ENCODE measurements around the gene COL12A1. TPM values are rescaled to one million over a fixed set of nuclear protein-coding genes. Genes with fewer than 3 reads are reported as not detected.

The COL12A1 gene
- total and polyA plus RNA-seq, 2 experiments from 2014 or later, result 0.39 to 6.3 TPM

GRCh38 chr6:75224303-75224926 is 18.6 kb upstream of the COL12A1 start:
- Histone ChIP-seq H3K4me1 (ENCODE audit: insufficient read depth) (peaks cover 15% of the 10 kb centered on the region; the same call in 1 of the 2 replicates), H3F3A (replicated peaks; ENCODE audit: low read depth) (no peaks in the 10 kb centered on the region), H3K79me2 (replicated peaks; ENCODE audit: insufficient read depth) (no peaks in the 10 kb centered on the region), H3K36me3 (ENCODE audit: insufficient read depth) (no peaks in the 10 kb centered on the region), H3K27me3 (ENCODE audit: insufficient read depth) (no peaks in the 10 kb centered on the region), H4K20me1 (replicated peaks; ENCODE audit: insufficient read depth) (no peaks in the 10 kb centered on the region), H3K9me2 (ENCODE audit: insufficient read depth) (no peaks in the 10 kb centered on the region), H3K4me3 (no peak overlapping the region), H3K27ac (ENCODE audit: low read depth) (no peak overlapping the region), H3K4me2 (no peak overlapping the region), H2AFZ (peak overlapping the region; percentile 18; the same call in 1 of the 2 replicates)
- DNase-seq (ENCODE audit: low spot score) (no peak), ATAC-seq (no peak)
- Mint-ChIP-seq H3K27me3 (ENCODE audit: insufficient read depth, low read depth, poor library complexity) (no peaks in the 10 kb centered on the region), H3K4me1 (peaks cover 18% of the 10 kb centered on the region; the same call in 2 of the 3 replicates), H3K4me3 (no peak overlapping the region), H3K9me3 (no peaks in the 10 kb centered on the region), H3K27ac (no peak overlapping the region), H3K36me3 (ENCODE audit: low read depth) (no peaks in the 10 kb centered on the region)
- TF ChIP-seq EZH2phosphoT487 (IDR thresholded peaks at IDR 0.05; ENCODE audit: unreplicated experiment) (no peak), CREB1 (CRISPR knock-in tag; IDR thresholded peaks at IDR 0.05; ENCODE audit: low read depth) (no peak), EZH2 (IDR thresholded peaks at IDR 0.05; ENCODE audit: low read depth, unreplicated experiment) (no peak), NANOG (IDR thresholded peaks at IDR 0.05; ENCODE audit: borderline replicate concordance) (no peak), CTCF (conservative IDR thresholded peaks at IDR 0.05; ENCODE audit: low read depth in 2 of 2) (no peak), POLR2AphosphoS5 (IDR thresholded peaks at IDR 0.05; ENCODE audit: low read depth) (no peak), ETS1 (IDR thresholded peaks at IDR 0.05) (no peak), ZNF331 (CRISPR knock-in tag; IDR thresholded peaks at IDR 0.05; ENCODE audit: low read depth) (no peak), REST (IDR thresholded peaks at IDR 0.05; ENCODE audit: unreplicated experiment) (no peak), ZNF114 (CRISPR knock-in tag; IDR thresholded peaks at IDR 0.05) (no peak), ZNF462 (CRISPR knock-in tag; IDR thresholded peaks at IDR 0.05) (no peak), STAT1 (IDR thresholded peaks at IDR 0.05; ENCODE audit: unreplicated experiment) (no peak), JUNB (IDR thresholded peaks at IDR 0.05; ENCODE audit: unreplicated experiment) (no peak)
